ENCODE data around the gene NKAPL.
A peak's percentile ranks its signal among the peaks of the same experiment; 100 is the strongest.

NKAPL gene

GRCh38 chr6:28225056-28225834 is 33.9 kb upstream of the NKAPL start, which contains the start of gene ZSCAN9:
Gene ZSCAN9 (plus strand): TSS chr6:28225275. CDS start chr6:28227085, 1,810 bp downstream.
- peaks cover 26% of the 10 kb centered on the region for H3K36me3 ChIP-seq (replicated peaks)
- peaks cover 9% of the 10 kb centered on the region for H3K4me1 ChIP-seq
- H3K27me3 ChIP-seq (ENCODE audit: low read depth): no peaks in the 10 kb centered on the region
- peak; percentile 85 to 92 for DNase-seq (ENCODE audit: low spot score in 2 of 2)
- no peaks in the 10 kb centered on the region for H3K9me3 ChIP-seq
- H3K4me3 ChIP-seq: peak within 1 kb of the TSS; percentile 65
- in situ Hi-C loops (cut with MboI; ENCODE audit: low sequenced_read_pairs): no loop called here

GRCh38 chr6:28226460-28226859 is 32.6 kb upstream of the NKAPL start:
- Histone ChIP-seq H3K9me3 (no peaks in the 10 kb centered on the region), H3K27me3 (ENCODE audit: low read depth) (no peaks in the 10 kb centered on the region), H3K36me3 (replicated peaks) (peaks cover 34% of the 10 kb centered on the region), H3K4me1 (peaks cover 9% of the 10 kb centered on the region), H3K4me3 (no peak overlapping the region)
- in situ Hi-C loops (cut with MboI; ENCODE audit: low sequenced_read_pairs): no loop called here
- no peak for DNase-seq (ENCODE audit: low spot score in 2 of 2)

DNA sequence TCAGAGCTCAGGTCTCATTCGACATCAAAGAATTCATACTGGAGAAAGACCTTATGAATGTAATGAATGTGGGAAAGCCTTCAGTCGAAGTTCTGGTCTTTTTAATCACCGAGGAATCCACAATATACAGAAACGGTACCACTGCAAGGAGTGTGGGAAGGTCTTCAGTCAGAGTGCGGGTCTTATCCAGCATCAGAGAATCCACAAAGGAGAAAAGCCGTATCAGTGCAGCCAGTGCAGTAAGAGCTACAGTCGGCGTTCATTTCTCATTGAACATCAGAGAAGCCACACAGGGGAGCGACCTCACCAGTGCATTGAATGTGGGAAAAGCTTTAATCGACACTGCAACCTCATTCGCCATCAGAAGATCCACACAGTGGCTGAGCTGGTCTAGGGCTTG is 26.3 kb upstream of the NKAPL start:
- in situ Hi-C loops (cut with MboI; ENCODE audit: low sequenced_read_pairs): no loop called here
- peaks cover 43% of the 10 kb centered on the region for H3K36me3 ChIP-seq (replicated peaks)

DNA sequence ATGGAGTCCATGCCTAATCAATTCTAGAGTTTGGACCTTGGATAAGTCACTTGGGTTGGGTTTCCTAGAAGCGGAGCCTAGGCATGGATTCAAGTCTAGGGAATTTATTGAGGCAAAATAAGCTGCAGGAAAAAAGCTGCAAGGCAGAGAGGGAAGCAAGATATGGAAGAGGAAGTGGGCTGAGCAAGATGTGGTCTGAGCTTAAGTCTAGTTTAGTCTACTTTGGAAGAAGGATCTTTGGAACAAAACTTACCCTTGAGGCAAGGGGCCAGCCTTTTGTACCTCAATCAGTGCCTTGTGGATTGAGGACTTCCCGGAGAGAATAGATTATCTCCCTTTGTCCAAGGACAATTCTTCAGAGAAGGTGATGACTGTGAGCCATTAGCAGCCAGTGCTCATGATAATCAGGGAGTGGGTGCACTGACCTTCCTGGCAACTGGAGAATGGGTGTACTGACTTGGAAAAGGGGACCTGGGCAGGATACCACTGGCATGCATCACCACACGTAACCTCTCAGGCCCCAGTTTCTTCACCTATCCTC is 23.1 kb upstream of the NKAPL start:
- in situ Hi-C loops (cut with MboI; ENCODE audit: low sequenced_read_pairs): no loop called here
- Histone ChIP-seq H3K27me3 (ENCODE audit: low read depth) (no peaks in the 10 kb centered on the region), H3K4me3 (no peak overlapping the region), H3K36me3 (replicated peaks) (peaks cover 16% of the 10 kb centered on the region), H3K9me3 (no peaks in the 10 kb centered on the region), H3K4me1 (no peaks in the 10 kb centered on the region)
- DNase-seq (ENCODE audit: low spot score in 2 of 2): no peak

More for the DNA sequence above, 26.3 kb upstream of the NKAPL start:
- DNase-seq (ENCODE audit: low spot score in 2 of 2): no peak
- no peaks in the 10 kb centered on the region for H3K27me3 ChIP-seq (ENCODE audit: low read depth)
- H3K9me3 ChIP-seq: no peaks in the 10 kb centered on the region
- no peaks in the 10 kb centered on the region for H3K4me1 ChIP-seq
- no peak overlapping the region for H3K4me3 ChIP-seq

DNA sequence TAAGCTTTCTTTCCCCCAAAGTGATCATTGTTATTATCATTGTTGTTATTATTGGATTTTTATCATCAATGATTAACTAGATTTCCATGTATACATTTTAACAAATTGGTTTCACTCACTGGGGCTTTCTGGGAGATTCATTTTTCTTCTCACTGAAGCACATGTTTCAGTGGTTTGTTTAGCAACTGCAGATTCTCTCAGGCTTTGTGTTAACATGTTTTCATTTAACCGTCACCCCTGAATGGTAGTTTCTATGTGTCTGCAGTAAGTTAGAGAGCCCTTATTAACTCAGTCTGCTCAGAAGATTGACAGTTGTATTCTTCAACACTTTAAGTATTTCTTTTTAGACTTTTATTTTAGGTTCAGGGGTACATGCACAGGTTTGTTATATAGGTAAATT is 19.5 kb upstream of the NKAPL start:
- no peak for DNase-seq (ENCODE audit: low spot score in 2 of 2)
- Histone ChIP-seq H3K4me1 (no peaks in the 10 kb centered on the region), H3K36me3 (replicated peaks) (peaks cover 6% of the 10 kb centered on the region; the same call in 1 of the 2 replicates), H3K9me3 (no peaks in the 10 kb centered on the region), H3K4me3 (no peak overlapping the region), H3K27me3 (ENCODE audit: low read depth) (no peaks in the 10 kb centered on the region)
- in situ Hi-C loops (cut with MboI; ENCODE audit: low sequenced_read_pairs): no loop called here

- Histone ChIP-seq H3K4me1 (no peaks in the 10 kb centered on the region), H3K27me3 (ENCODE audit: low read depth) (no peaks in the 10 kb centered on the region), H3K4me3 (no peak overlapping the region), H3K9me3 (no peaks in the 10 kb centered on the region), H3K36me3 (replicated peaks) (peaks cover 14% of the 10 kb centered on the region)
- DNase-seq (ENCODE audit: low spot score in 2 of 2): no peak
- in situ Hi-C loops (cut with MboI; ENCODE audit: low sequenced_read_pairs): no loop called here
These were observed 18.6 kb upstream of the NKAPL start for GRCh38 chr6:28240471-28240870.

DNA sequence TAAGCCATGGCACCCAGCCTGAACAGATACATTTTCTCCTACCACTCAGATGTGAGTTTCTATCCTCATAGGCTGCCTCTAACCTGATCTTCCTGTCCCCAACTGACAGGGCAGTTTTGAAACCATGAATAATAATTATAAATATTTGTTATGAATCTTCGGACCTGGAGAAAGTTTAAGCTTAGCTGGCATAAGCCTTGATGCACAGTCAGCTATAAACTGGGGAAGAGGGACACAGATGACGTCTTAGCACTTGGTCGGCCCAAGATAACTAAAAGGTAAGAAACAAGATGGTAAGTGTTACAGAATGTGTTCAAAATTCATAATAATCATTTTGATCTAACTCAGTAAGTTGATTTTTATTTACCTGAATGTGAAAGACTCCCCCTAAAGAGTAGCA is 15.2 kb upstream of the NKAPL start:
- no peak for DNase-seq (ENCODE audit: low spot score in 2 of 2)
- Histone ChIP-seq H3K36me3 (replicated peaks) (peaks cover 32% of the 10 kb centered on the region), H3K4me3 (no peak overlapping the region), H3K4me1 (no peaks in the 10 kb centered on the region), H3K27me3 (ENCODE audit: low read depth) (no peaks in the 10 kb centered on the region), H3K9me3 (no peaks in the 10 kb centered on the region)
- in situ Hi-C loops (cut with MboI; ENCODE audit: low sequenced_read_pairs): no loop called here

DNA sequence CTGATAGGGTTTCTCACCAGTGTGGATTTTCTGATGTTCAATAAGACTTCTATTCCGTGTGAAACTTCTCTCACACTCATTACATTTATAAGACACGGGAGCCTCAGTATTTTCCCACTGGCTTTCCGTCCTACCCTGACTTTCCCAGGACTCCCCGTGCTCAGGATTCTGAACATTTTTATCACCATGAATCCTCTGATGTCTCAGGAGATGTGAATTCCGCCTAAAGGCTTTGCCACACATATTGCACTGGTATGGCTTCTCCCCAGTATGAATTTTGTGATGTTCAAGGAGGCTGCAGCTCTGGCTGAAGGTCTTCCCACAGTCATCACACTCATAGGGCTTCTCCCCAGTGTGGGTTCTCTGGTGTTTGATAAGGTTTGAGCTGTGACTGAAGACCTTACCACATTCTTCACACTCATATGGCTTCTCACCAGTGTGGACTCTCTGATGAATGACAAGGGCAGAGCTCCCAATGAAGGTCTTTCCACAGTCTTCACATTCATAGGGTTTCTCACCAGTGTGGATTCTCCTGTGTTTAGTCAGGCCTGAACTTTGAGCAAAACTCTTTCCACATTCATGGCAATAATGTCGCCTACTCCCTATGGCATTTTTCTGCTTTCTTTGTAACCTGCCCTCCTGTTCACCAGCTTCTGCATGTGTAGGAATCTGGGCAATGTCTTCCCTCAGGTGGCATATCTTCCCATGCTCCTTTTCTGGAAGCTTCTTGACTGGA is 13.7 kb upstream of the NKAPL start:
- H3K9me3 ChIP-seq: no peaks in the 10 kb centered on the region
- no peak for DNase-seq (ENCODE audit: low spot score in 2 of 2)
- peaks cover 35% of the 10 kb centered on the region for H3K36me3 ChIP-seq (replicated peaks)
- H3K4me3 ChIP-seq: no peak overlapping the region
- H3K27me3 ChIP-seq (ENCODE audit: low read depth): no peaks in the 10 kb centered on the region
- H3K4me1 ChIP-seq: peaks cover 1% of the 10 kb centered on the region; the same call in 1 of the 2 replicates
- in situ Hi-C loops (cut with MboI; ENCODE audit: low sequenced_read_pairs): no loop called here

DNA sequence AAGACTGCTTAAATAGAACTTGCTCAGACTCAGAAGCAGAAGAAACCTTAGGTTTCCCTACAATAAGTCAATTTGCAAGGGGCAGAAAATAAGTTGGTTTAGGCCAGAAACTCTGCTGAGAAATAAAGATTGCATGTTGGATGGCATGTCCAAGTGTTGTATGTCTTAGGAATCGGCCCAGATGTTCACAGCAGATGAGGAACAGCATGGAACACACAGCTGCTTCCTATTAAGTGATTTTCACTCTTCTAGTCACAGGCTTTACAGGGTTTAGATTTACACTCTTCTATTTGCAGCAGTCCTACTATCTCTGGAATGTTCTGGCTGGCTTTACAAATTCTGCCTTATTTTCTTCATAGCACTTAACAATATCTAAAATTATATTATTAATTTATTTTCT is 10.2 kb upstream of the NKAPL start:
- peaks cover 13% of the 10 kb centered on the region for H3K4me1 ChIP-seq
- peaks cover 35% of the 10 kb centered on the region for H3K36me3 ChIP-seq (replicated peaks)
- DNase-seq (ENCODE audit: low spot score in 2 of 2): no peak
- H3K9me3 ChIP-seq: no peaks in the 10 kb centered on the region
- in situ Hi-C loops (cut with MboI; ENCODE audit: low sequenced_read_pairs): no loop called here
- no peaks in the 10 kb centered on the region for H3K27me3 ChIP-seq (ENCODE audit: low read depth)
- no peak overlapping the region for H3K4me3 ChIP-seq

DNA sequence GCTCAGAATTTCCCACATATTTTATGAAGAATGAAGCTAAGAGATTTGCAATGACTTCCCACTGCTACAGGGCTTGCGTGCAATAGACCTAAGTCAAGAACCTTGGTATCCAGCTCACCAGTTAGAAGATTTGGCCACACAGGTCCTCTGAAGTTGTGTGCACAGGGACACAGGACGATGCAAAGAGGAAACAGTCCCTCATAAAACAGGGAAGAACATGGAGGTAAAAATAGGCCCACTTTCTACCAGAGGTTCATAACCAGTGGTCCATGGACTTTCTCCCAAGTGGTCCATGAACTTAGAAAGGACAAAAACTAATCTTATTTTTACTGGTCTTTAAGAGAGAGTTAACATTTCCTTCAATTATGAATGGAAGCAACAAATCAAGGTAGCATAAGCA is 8.3 kb upstream of the NKAPL start:
- H3K4me3 ChIP-seq: peak overlapping the region; percentile 54
- in situ Hi-C loops (cut with MboI; ENCODE audit: low sequenced_read_pairs): loop anchor here (25.0 kb wide), 1 partner anchor 113 kb away; the partner anchor contains the start of gene ZKSCAN8

DNA sequence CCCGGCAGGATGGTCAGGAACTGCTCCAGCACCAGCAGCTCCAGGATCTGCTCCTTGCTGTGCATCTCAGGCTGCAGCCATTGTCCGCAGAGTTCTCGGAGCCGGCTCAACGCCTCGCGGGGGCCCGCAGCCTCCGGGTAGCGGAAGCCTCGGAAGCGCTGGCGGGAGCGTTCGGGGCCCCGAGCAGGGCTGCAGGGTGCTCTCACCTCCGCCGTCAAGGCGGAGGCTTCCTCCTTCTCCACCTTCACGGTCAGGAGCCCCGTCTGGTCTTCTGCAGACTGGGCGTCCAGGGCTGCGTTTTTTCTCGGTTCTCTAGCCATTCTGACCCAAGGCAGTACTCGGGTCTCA is 7.5 kb upstream of the NKAPL start:
- H3K9me3 ChIP-seq: no peaks in the 10 kb centered on the region
- H3K4me1 ChIP-seq: peaks cover 13% of the 10 kb centered on the region
- in situ Hi-C loops (cut with MboI; ENCODE audit: low sequenced_read_pairs): loop anchor here (25.0 kb wide), 1 partner anchor 114 kb away; the partner anchor contains the start of gene ZKSCAN8
- no peaks in the 10 kb centered on the region for H3K27me3 ChIP-seq (ENCODE audit: low read depth)
- peak overlapping the region; percentile 54 for H3K4me3 ChIP-seq
- peaks cover 17% of the 10 kb centered on the region; the same call in 1 of the 2 replicates for H3K36me3 ChIP-seq (replicated peaks)
- peak in 1 of 2 experiments; percentile 28 for DNase-seq (ENCODE audit: low spot score in 2 of 2)

More for the DNA sequence above, 8.3 kb upstream of the NKAPL start:
- H3K36me3 ChIP-seq (replicated peaks): peaks cover 22% of the 10 kb centered on the region
- H3K27me3 ChIP-seq (ENCODE audit: low read depth): no peaks in the 10 kb centered on the region
- DNase-seq (ENCODE audit: low spot score in 2 of 2): no peak
- H3K9me3 ChIP-seq: no peaks in the 10 kb centered on the region
- peaks cover 13% of the 10 kb centered on the region for H3K4me1 ChIP-seq

DNA sequence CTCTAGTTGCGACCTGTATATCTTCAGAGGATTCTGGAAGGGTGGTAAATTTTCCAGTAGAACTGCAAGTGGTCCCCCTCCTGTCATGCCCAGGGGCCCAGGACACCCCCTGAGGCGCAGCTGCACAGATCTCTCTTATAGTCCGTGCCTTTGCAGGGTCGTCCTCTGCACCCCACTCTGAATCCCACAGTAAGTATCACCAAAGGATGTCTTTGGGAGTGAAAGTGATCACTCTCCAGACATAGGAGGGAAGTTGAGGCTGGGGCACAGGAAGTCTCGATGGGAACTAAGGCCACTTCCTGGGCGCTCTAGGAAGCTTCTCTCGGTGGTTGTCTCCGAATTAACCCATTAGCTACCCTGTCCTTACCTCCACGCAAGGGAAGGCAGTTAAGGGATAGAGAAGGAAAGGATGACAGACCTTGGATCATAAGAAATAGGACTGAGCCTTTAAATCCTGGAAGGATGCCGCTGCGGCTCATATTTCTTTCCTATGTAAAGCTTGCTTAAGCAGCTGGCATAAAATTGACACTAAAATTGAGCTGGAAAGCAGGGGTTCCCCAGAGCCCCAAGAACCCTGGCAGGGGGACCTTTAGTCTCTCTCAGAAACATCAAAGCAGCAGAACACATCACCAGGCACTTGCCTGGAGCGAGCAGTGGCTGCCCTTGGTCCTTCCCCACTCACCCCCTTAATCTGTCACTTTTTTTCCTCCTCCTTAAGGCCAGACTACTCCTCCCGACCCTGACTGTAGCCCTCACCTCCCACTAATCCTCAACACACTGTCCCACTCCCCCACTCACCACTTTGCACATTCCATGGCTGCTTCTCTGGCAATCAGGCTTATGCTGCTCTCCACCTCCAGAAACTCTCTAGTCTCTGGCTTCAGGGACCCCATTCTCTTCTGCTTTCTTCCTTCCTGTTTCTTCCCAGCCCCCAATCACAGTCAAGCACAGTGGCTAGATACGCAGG is 6.8 kb upstream of the NKAPL start, which contains the start of gene ZKSCAN4:
Gene ZKSCAN4 (minus strand): TSS at position 261 of the 967 bp plus-strand sequence. CDS start 289 bp downstream, outside the sequence.
- in situ Hi-C loops (cut with MboI; ENCODE audit: low sequenced_read_pairs): loop anchor here (25.0 kb wide), 1 partner anchor 115 kb away; the partner anchor contains the start of gene ZKSCAN8
- Histone ChIP-seq H3K36me3 (replicated peaks) (0 out of 2 replicates have a peak, but pooled peaks cover 10% of the 10 kb centered on the region), H3K4me3 (peak within 1 kb of the TSS; percentile 54), H3K4me1 (peaks cover 13% of the 10 kb centered on the region), H3K27me3 (ENCODE audit: low read depth) (no peaks in the 10 kb centered on the region), H3K9me3 (no peaks in the 10 kb centered on the region)
- DNase-seq (ENCODE audit: low spot score in 2 of 2): peak; percentile 81 to 91

DNA sequence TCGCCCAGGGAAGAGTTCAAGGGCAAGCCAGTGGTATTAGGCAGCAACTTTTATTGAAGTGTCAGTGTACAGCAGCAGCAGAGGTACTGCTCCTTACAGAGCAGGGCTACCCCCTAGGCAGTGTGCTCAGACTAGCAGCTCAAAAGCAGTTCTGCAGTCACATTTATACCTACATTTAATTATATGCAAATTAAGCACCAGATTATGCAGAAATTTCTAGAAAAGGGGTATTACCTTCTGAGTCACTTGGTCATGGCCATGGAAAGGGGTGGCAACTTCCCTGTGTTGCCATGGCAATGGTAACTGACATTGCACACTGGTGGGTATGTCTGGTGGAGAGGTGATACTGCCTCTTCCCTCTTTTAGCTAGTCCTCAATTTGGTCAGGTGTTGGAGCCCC is 5.0 kb upstream of the NKAPL start:
- H3K4me3 ChIP-seq: no peak overlapping the region
- H3K9me3 ChIP-seq: no peaks in the 10 kb centered on the region
- no peak for DNase-seq (ENCODE audit: low spot score in 2 of 2)
- H3K27me3 ChIP-seq (ENCODE audit: low read depth): no peaks in the 10 kb centered on the region
- in situ Hi-C loops (cut with MboI; ENCODE audit: low sequenced_read_pairs): loop anchor here (25.0 kb wide), 1 partner anchor 117 kb away; the partner anchor contains the start of gene ZKSCAN8
- 0 out of 2 replicates have a peak, but pooled peaks cover under 1% of the 10 kb centered on the region for H3K36me3 ChIP-seq (replicated peaks)
- H3K4me1 ChIP-seq: peaks cover 13% of the 10 kb centered on the region

All from HAP-1 (cell line).